SK-N-SH treated with all-trans-retinoic acid at 6 μM for 48 hours (cell line): ENCODE data around the gene RAE1.

Source experiments
- ATAC-seq: fragments of 200-7000 bp; cut with Tn5 transposase; 3 replicates; pipeline ENCODE4 v1.9.1; 2020; ENCODE audit warnings: mild to moderate bottlenecking, moderate library complexity
- ARNTL ChIP-seq: fragments of 450-650 bp; formaldehyde crosslinking; IDR thresholded peaks from 2 replicates; pipeline ENCODE4 v1.5.0; 2020; ENCODE audit warnings: low read depth, mild to moderate bottlenecking, moderate library complexity, borderline replicate concordance
- BACH2 ChIP-seq: fragments of 250-450 bp; sonication (Bioruptor Pico); IDR thresholded peaks from 2 replicates; pipeline ENCODE4 v1.9.0; 2021; ENCODE audit warnings: mild to moderate bottlenecking, borderline replicate concordance
- CREB5 ChIP-seq: fragments of 250-450 bp; sonication (Bioruptor Pico); IDR thresholded peaks from 2 replicates; pipeline ENCODE4 v1.5.1; 2020; ENCODE audit warnings: low read depth, mild to moderate bottlenecking, moderate library complexity
- CSDC2 ChIP-seq: fragments of 250-450 bp; sonication (Bioruptor Pico); IDR thresholded peaks from 2 replicates; pipeline ENCODE4 v1.5.0; 2020; ENCODE audit warnings: mild to moderate bottlenecking, moderate library complexity
- ESRRG ChIP-seq: fragments of 250-450 bp; sonication (Bioruptor Pico); IDR thresholded peaks from 2 replicates; pipeline ENCODE4 v1.6.1; 2021; ENCODE audit warnings: mild to moderate bottlenecking
- GLIS3 ChIP-seq: fragments of 250-450 bp; sonication (Bioruptor Pico); IDR thresholded peaks from 2 replicates; pipeline ENCODE4 v1.5.0; 2020; ENCODE audit warnings: mild to moderate bottlenecking, moderate library complexity
- ISL1 ChIP-seq: fragments of 250-450 bp; sonication (Bioruptor Pico); IDR thresholded peaks from 2 replicates; pipeline ENCODE4 v2.1.2; 2022; ENCODE audit warnings: mild to moderate bottlenecking, moderate library complexity
- OSR1 ChIP-seq: fragments of 250-450 bp; sonication (Bioruptor Pico); IDR thresholded peaks from 2 replicates; pipeline ENCODE4 v1.8.0; 2022; ENCODE audit warnings: moderate library complexity, mild to moderate bottlenecking, inconsistent platforms
- PATZ1 ChIP-seq: fragments of 250-450 bp; sonication (Bioruptor Pico); IDR thresholded peaks from 2 replicates; pipeline ENCODE4 v1.8.0; 2020; ENCODE audit warnings: mild to moderate bottlenecking, moderate library complexity, borderline replicate concordance
- POU6F1 ChIP-seq: fragments of 250-450 bp; sonication (Bioruptor Pico); IDR thresholded peaks from 2 replicates; pipeline ENCODE4 v1.8.0; 2021; ENCODE audit warnings: low read depth, mild to moderate bottlenecking, moderate library complexity, borderline replicate concordance
- PPARA ChIP-seq: fragments of 250-450 bp; sonication (Bioruptor Pico); IDR thresholded peaks from 2 replicates; pipeline ENCODE4 v1.5.0; 2020; ENCODE audit warnings: mild to moderate bottlenecking, borderline replicate concordance
- SNAI2 ChIP-seq: fragments of 250-450 bp; sonication (Bioruptor Pico); IDR thresholded peaks from 2 replicates; pipeline ENCODE4 v1.5.0; 2020; ENCODE audit warnings: mild to moderate bottlenecking, moderate library complexity
- TCF4 ChIP-seq: fragments of 250-450 bp; sonication (Bioruptor Pico); IDR thresholded peaks from 2 replicates; pipeline ENCODE4 v1.8.0; 2021; ENCODE audit warnings: mild to moderate bottlenecking, moderate library complexity, borderline replicate concordance
- TOX ChIP-seq: fragments of 250-450 bp; sonication (Bioruptor Pico); IDR thresholded peaks from 2 replicates; pipeline ENCODE4 v1.8.0; 2021; ENCODE audit warnings: mild to moderate bottlenecking, moderate library complexity, borderline replicate concordance
- TSHZ2 ChIP-seq: fragments of 250-450 bp; sonication (Bioruptor Pico); IDR thresholded peaks from 2 replicates; pipeline ENCODE4 v1.5.0; 2020; ENCODE audit warnings: mild to moderate bottlenecking, moderate library complexity
- ZC3H10 ChIP-seq: fragments of 250-450 bp; sonication (Bioruptor Pico); IDR thresholded peaks from 2 replicates; pipeline ENCODE4 v1.5.1; 2021; ENCODE audit warnings: mild to moderate bottlenecking, moderate library complexity
- ZFP3 ChIP-seq: fragments of 250-450 bp; sonication (Bioruptor Pico); IDR thresholded peaks from 2 replicates; pipeline ENCODE4 v1.5.0; 2020; ENCODE audit warnings: mild to moderate bottlenecking, moderate library complexity
- ZFP30 ChIP-seq: fragments of 450-650 bp; formaldehyde crosslinking; IDR thresholded peaks from 2 replicates; pipeline ENCODE4 v1.5.0; 2022; ENCODE audit warnings: mild to moderate bottlenecking, moderate library complexity
- ZNF565 ChIP-seq: fragments of 450-650 bp; formaldehyde crosslinking; conservative IDR thresholded peaks from 2 replicates; pipeline ENCODE4 v1.5.0; 2020; ENCODE audit warnings: low read depth, mild to moderate bottlenecking, moderate library complexity
- ZNF70 ChIP-seq: fragments of 450-650 bp; formaldehyde crosslinking; IDR thresholded peaks from 2 replicates; pipeline ENCODE4 v1.5.0; 2020; ENCODE audit warnings: mild to moderate bottlenecking, moderate library complexity
- ZNF8 ChIP-seq: fragments of 450-650 bp; formaldehyde crosslinking; IDR thresholded peaks from 2 replicates; pipeline ENCODE4 v1.5.0; 2020; ENCODE audit warnings: mild to moderate bottlenecking, moderate library complexity

The RAE1 gene

GRCh38 chr20:57353351-57353750, 2.3 kb downstream of the RAE1 start:
- TF ChIP-seq OSR1 (CRISPR knock-in tag) (no peak), ESRRG (no peak), ZFP30 (no peak), ZNF8 (CRISPR knock-in tag) (no peak), TCF4 (no peak), PATZ1 (no peak), TSHZ2 (CRISPR knock-in tag) (no peak), SNAI2 (no peak), CSDC2 (CRISPR knock-in tag) (no peak), POU6F1 (CRISPR knock-in tag) (no peak), ZFP3 (CRISPR knock-in tag) (no peak), ZC3H10 (no peak), ISL1 (CRISPR knock-in tag) (no peak)
- TF ChIP-seq, all 23 proteins: peak for 0
- ATAC-seq = no peak

GRCh38 chr20:57361517-57361916, 10.5 kb downstream of the RAE1 start:
- no peak; the same call in 1 of the 3 replicates for ATAC-seq
- TF ChIP-seq ZNF70 (CRISPR knock-in tag) (no peak), ISL1 (CRISPR knock-in tag) (no peak), SNAI2 (no peak), BACH2 (no peak), TCF4 (no peak), CSDC2 (CRISPR knock-in tag) (no peak), PPARA (CRISPR knock-in tag) (no peak), ZNF8 (CRISPR knock-in tag) (no peak), TOX (CRISPR knock-in tag) (no peak), CREB5 (CRISPR knock-in tag) (no peak), ZFP3 (CRISPR knock-in tag) (no peak), ZC3H10 (no peak), ARNTL (no peak), POU6F1 (CRISPR knock-in tag) (no peak), ESRRG (no peak), GLIS3 (CRISPR knock-in tag) (no peak), OSR1 (CRISPR knock-in tag) (no peak), ZNF565 (CRISPR knock-in tag) (no peak)
- TF ChIP-seq, all 23 proteins: peak for 0

- no peak for ATAC-seq
- TF ChIP-seq PATZ1 = no peak
These were observed 13.4 kb downstream of the RAE1 start for GRCh38 chr20:57364451-57364850.
